ENCODE results near the gene RSL24D1. TPM values are rescaled to one million over a fixed set of nuclear protein-coding genes. Genes with fewer than 3 reads are reported as not detected.

The RSL24D1 gene
- polyA plus RNA-seq, 3 donors from 2014 or later, result 76.2 to 123 (median 105) TPM

Other genes with a start within 250 kb of the RSL24D1 start
- gene RAB27A, start 92.9 kb upstream of the RSL24D1 start, polyA plus RNA-seq, result 100 to 1,000 TPM in 2 of 3 donors, 10 to 100 TPM in 1; 99.6 to 157 (median 150) TPM
- gene PIGBOS1, start 122.2 kb upstream of the RSL24D1 start, polyA plus RNA-seq, result 10 to 100 TPM; 26.2 to 46.7 (median 34.9) TPM
- 10 to 100 TPM in 2 of 3 donors, 1 to 10 TPM in 1; 5.9 to 28.4 (median 19.7) TPM for gene PIGB, start 122.3 kb upstream of the RSL24D1 start, polyA plus RNA-seq
- 10 to 100 TPM; 40.9 to 89.3 (median 65.3) TPM for gene CCPG1, start 211.4 kb upstream of the RSL24D1 start, polyA plus RNA-seq
- gene PIERCE2, start 211.6 kb upstream of the RSL24D1 start, polyA plus RNA-seq, result 1 to 10 TPM in 1 of 3 donors, not detected in 2; 1.0 TPM